GM12873 (cell line): ENCODE results near the gene TXNRD1.

Experiments used
- TF ChIP-seq, protein P1 (sequence below): IDR thresholded peaks from 2 replicates; pipeline ENCODE4 v1.5.1; 2012; ENCODE audit warnings: low read depth, mild to moderate bottlenecking, moderate library complexity, low read length, control low read depth; ENCODE audit not compliant: insufficient read depth; ENCODE audit errors: missing control alignments

The TXNRD1 gene

DNA sequence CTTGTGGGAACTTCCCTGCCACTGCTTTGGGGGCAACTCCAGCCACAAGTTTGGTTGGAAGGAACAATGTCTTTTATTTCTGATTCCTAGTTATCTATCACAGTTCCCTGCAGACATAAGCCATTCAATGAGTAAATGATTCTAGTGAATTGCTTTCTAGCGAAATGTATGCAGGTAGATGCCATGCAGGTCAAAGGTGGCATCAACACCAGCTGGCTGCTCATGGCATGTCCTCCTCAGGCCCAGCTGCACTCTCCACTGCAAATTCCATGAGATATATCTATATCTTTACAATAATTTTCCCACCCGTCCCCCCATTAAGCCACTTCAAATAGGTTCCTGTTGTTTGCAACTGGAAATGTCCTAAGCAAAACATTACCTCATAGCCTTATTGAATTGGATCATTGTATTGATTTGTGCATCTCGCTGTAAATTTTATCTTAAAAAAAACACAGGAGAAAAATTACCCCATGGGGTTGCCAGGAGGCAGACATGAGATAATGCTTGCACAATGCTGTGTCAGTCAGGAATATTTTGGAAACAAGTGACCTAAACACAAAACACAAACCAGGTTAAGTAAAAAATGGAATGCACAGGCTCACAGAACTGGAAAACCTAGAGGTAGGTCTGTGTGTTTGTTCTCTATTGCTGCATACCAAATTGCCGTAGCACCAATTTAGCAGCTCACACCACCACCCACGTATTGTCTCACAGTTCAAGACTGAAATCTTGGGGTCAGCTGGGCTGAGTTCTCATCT lies 32.8 kb upstream of the TXNRD1 start:
- TF ChIP-seq, protein P1, sequence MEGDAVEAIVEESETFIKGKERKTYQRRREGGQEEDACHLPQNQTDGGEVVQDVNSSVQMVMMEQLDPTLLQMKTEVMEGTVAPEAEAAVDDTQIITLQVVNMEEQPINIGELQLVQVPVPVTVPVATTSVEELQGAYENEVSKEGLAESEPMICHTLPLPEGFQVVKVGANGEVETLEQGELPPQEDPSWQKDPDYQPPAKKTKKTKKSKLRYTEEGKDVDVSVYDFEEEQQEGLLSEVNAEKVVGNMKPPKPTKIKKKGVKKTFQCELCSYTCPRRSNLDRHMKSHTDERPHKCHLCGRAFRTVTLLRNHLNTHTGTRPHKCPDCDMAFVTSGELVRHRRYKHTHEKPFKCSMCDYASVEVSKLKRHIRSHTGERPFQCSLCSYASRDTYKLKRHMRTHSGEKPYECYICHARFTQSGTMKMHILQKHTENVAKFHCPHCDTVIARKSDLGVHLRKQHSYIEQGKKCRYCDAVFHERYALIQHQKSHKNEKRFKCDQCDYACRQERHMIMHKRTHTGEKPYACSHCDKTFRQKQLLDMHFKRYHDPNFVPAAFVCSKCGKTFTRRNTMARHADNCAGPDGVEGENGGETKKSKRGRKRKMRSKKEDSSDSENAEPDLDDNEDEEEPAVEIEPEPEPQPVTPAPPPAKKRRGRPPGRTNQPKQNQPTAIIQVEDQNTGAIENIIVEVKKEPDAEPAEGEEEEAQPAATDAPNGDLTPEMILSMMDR: no peak

DNA sequence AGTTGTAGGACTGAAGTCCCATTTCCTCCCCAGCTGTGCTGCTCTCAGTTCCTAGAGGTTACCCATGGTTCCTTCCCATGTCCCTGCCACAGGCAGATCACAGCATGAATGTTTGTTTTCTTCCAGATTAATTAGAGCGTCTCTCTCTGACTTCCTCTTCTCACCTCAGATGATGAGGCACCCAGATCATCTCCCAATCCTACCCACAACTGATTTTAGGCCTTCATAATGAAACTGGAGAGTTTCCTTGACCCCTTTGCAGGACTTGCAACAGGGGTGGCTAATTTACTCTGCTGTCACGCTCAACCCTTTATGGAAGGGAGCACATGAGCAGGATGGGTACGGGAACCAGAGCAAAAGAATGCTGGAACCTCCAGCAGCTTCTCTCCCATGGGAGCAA lies 32.1 kb upstream of the TXNRD1 start:
- TF ChIP-seq, protein P1: no peak

- TF ChIP-seq, protein P1: no peak
Observed at GRCh38 chr12:104187446-104188155, 28.0 kb upstream of the TXNRD1 start.

DNA sequence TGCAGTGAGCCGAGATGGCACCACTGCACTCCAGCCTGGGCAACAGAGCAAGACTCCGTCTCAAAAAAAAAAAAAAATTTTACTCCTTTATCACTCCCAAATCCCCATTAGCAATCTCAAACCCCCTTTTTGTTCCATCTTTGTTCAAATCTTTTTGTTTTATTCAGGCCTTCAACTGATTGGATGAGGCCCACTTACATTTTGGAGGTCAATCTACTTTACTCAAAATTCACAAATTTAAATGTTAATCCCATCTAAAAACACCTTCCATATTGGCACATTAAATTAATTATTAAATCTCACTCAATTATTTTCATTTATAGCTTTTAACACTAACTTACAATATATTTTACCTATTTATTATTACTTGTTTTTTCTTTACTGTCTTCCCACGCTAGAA lies 27.0 kb upstream of the TXNRD1 start:
- TF ChIP-seq, protein P1: no peak

DNA sequence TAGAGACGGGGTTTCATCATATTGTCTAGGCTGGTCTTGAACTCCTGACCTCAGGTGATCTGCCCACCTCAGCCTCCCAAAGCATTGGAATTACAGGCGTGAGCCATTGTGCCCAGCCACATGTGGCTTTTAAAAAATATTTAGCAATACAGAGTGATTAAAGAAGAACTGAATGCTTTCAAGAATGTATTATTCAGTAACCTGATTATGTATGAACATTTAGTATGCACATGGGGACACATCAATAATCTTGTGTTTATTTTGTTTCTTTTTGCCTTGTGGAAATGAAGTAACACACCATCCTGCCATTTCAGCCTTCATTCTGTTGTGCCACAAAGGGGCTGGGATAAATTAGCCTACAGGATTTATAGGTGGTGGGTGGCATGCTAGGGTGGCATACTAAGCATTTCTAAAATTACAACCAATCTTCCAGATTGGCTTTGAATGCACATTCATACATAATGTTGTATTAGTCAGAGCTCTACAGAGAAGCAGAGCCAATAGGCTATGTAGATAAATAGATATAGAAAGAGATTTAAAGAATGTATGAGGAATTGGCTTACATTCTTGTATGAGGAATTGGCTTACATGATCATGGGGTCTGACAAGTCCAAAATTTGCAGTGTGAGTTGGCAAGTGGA lies 25.5 kb upstream of the TXNRD1 start:
- TF ChIP-seq, protein P1: no peak

DNA sequence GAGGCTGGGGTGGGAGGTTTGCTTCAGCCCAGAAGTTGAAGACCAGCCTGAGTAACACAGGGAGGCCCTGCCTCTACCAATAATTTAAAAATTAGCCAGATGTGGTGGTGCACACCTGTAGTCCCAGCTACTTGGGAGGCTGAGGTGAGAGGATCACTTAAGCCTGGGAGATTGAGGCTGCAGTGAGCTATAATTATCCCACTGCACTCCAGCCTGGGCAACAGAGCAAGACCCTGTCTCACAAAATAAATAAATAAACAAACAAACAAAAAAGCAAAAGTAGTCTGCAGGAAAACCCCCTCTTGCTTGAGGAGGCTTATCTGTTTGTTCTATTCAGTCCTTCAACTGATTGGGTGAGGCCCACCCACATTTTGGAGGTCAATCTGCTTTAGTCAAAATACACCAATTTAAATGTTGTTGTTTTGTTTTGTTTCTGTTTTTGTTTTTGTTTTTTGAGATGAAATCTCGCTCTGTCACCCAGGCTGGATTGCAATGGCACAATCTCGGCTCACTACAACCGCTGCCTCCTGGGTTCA lies 24.9 kb upstream of the TXNRD1 start:
- TF ChIP-seq, protein P1: no peak

DNA sequence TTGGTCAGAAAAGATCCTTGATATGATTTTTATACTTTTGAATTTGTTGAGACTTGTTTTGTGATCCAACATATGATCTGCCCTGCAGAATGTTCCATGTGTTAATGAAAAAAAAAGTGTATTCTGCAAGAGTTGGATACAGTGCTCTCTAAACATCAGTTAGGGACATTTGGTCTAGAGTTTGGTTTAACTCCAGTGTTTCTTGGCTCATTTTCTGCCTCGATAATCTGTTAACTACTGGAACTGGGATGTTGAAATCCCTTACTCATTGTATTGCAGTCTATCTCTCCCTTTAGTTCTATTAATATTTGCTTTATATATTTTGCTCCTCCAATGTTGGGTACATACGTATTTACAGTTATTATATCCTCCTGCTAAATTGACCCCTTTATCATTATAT lies 18.3 kb upstream of the TXNRD1 start:
- TF ChIP-seq, protein P1: no peak
